Measurements from ENCODE around the gene FAM151A.

DNA sequence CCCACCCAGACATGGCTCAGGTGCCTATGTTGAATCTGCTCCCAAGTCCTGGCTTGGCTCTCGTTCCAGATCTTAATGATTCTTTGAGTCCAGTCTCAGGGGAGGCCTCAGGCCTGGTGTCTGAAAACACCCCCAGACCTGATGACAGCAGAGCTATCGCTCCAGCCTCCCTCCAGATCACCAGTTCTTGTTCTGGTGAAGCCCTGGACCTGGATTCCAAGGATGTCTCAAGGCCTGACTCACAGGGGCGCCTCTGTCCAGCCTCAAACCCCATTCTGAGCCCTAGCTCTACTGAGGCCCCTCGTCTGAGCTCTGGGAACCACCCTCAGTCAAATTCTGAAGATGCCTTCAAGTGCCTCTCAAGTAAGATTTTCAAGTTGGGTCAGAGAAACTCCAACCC, 29.7 kb upstream of the FAM151A start:
- TF ChIP-seq POLR2A (IDR thresholded peaks at IDR 0.05; ENCODE audit: low read depth, low read length) (no peak), POLR2AphosphoS5 (IDR thresholded peaks at IDR 0.05; ENCODE audit: low read depth, low read length) (no peak), TAF1 (IDR thresholded peaks at IDR 0.05; ENCODE audit: low read depth, low read length) (no peak), PAX5 (IDR thresholded peaks at IDR 0.05; ENCODE audit: insufficient read depth, low read length, severe bottlenecking) (no peak), POU2F2 (IDR thresholded peaks at IDR 0.05; ENCODE audit: low read depth, low read length) (no peak), SPI1 (IDR thresholded peaks at IDR 0.05; ENCODE audit: low read depth, low read length) (no peak)

Measured in GM12891 (cell line).